HL-60 (cell line): ENCODE measurements around the gene TBC1D22A.

Source experiments
- CTCF ChIP-seq: IDR thresholded peaks from one replicate; pipeline ENCODE4 v1.5.1; 2011; ENCODE audit warnings: low read length, control low read depth, inconsistent platforms; ENCODE audit not compliant: insufficient read depth
- GABPA ChIP-seq: IDR thresholded peaks from 2 replicates; pipeline ENCODE4 v1.6.1; 2012; ENCODE audit warnings: low read depth
- POLR2AphosphoS5 ChIP-seq: IDR thresholded peaks from 2 replicates; pipeline ENCODE4 v1.6.1; 2012; ENCODE audit warnings: low read depth
- REST ChIP-seq: IDR thresholded peaks from 2 replicates; pipeline ENCODE4 v1.6.1; 2012; ENCODE audit warnings: low read depth; ENCODE audit not compliant: insufficient replicate concordance
- SPI1 ChIP-seq: IDR thresholded peaks from 2 replicates; pipeline ENCODE4 v1.6.1; 2012; ENCODE audit warnings: low read depth, mild to moderate bottlenecking, borderline replicate concordance

- no peak for TF ChIP-seq REST
- TF ChIP-seq GABPA, result no peak
- no peak for TF ChIP-seq SPI1
- no peak for TF ChIP-seq CTCF
- no peak for TF ChIP-seq POLR2AphosphoS5
Observed at GRCh38 chr22:46769706-46770105, 7.3 kb downstream of the TBC1D22A start.
